Hematopoietic multipotent progenitor cell treated with erythropoietin and hydrocortisone succinate and interleukin-3 and kit ligand, for 8 days (in vitro differentiated cells): ENCODE data around the gene CLPX.
"Not testable (repeated sequence)": the region's sequence is repeated elsewhere in the genome, so short reads cannot be mapped to it uniquely, and the experiment has no call there.

ENCODE experiments used
- DNase-seq: peaks from one replicate; pipeline ENCODE4 v3.0.0-alpha.2; 2015

Gene CLPX

DNA sequence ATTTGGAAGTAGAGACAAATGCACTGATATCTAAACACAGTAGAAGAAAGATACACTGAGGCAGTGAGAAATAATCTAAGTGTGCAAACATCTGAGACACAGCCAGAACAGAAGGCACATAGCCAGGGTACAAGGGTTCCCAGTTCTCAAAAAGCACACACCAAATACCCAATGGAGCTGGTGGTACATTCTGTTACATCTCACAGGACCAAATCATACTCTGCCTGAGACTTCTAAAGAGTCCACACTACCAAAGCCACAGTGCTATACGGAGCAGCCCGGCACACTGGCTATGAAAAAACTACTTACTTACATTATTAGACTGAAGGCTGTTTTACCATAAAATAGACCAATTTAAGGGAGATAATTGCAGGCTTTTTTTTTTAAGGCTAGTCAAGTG, 19.3 kb downstream of the CLPX start:
- DNase-seq, result no peak

DNA sequence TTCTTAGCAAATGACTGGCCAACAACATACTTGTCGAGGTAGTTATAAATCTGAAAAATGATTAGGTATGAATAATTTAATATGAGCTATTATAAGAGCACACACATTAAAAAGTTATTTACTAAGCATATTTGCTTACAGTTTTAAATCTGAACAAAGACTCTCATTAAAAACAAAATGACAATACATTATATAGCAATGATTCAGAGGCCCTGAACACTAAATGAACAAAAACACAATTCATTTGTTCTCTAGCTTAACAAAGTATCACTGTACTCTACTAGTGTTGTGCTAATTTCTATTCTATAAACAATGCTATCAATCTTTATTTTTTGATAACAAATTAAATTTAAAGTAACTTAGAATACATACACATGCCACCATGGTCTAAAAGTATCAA, 21.0 kb downstream of the CLPX start:
- no peak for DNase-seq

DNA sequence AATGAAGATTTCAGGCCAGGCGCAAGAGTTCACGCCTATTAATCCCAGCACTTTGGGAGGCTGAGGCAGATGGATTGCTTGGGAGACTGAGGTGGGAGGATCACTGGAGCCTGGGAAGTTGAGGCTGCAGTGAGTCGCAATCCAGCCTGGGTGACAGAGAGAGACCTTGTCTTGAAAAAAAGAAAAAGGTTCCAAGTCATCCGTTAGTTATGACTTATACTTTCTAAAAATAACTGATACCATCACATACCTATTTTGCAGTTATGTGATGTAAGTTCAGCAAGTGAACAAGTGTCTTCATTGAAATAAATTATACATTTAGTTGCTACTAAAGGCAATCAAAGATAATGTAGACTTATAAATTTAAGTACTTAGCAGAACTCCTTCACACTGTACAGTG, 22.1 kb downstream of the CLPX start:
- DNase-seq, result no peak

DNA sequence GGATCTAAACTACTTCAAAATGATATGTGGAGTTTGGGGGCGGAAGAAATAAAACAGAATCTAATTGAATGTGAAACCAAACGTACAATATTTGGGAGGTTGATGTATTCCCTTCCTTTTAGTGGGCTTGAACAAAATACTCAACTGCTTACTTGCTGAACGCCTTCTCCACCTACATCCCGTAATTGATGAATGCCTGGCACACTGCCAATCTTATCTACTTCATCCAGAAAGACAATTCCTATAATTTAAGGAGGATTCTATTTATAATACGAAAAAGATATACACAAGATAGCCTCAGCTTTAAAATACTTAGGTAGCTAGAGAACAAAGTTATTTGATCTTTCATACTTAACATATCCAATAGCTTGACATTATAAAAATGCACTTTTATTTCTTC, 28.4 kb downstream of the CLPX start:
- peak; percentile 16 for DNase-seq

DNA sequence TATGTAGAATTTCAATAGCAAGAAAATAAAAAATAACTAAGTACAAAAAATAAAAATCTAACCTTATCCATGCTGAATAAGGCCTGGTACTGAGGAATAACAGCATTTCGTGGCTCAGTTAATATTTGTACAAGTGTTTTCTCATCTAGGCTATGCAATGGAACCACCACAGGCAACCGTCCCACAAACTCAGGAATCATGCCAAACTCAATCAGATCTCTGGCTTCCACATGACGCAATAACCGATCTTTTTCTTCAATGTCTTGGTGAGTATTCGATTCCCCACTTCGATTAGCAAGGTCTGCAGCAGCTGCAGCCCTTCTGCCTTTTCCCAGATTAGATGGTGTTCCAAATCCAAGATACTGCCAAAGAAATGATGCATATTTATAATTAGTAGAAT, 30.4 kb downstream of the CLPX start:
- DNase-seq, result no peak

DNA sequence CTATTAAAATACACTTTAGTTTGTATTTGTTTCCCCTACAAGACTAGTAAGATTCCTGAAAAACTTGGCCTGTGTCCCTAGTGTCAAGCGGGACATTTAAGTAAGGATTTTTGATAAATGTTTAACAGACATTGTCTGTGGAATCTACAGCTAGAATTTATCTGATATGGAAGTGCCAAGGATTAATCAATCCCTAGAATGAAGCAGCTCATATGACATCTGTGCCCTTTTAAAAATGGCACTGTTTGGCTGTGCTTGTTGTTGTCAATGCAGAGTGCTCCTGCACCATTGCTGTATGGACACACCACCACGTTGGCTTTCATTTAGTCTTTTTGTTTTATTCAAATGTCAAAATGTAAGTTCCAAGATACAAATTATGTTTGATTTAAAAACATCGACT, 37.2 kb downstream of the CLPX start:
- DNase-seq, result no peak

DNA sequence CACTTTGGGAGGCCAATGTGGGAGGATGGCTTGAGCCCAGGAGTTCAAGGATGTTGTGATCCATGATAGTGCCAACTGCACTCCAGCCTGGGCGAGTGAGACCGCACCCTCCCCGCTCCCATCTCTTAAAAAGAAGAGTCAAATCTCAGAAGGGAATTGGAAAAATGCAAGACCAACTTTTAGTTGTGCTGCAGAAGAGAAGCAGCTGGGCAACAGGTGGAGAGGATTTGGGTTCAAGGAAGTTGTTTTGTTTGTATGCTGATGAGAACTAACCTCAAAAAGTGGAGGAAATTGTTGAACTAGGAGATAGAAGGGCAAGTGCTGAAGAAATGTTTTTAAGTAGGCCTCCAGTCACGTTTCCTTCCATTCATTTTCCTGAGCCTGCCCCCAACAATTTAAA, 38.7 kb downstream of the CLPX start:
- DNase-seq, result no peak

DNA sequence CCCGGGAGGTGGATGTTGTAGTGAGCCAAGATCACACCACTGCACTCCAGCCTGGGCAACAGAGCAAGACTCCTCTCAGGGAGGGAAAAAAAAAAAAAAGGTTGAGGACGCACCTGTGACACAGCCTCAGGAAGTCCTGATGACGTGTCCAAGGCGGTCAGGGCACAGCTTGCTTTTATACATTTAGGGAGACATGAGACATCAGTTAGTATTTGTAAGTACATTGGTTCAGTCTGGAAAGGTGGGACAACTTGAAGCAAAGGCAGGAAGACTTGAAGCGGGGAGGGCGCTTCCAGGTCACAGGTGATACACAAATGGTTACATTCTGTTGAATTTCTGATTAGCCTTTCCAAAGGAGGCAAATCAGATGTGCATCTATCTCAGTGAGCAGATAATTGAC, 46.5 kb downstream of the CLPX start:
- DNase-seq, result not testable (repeated sequence)

DNA sequence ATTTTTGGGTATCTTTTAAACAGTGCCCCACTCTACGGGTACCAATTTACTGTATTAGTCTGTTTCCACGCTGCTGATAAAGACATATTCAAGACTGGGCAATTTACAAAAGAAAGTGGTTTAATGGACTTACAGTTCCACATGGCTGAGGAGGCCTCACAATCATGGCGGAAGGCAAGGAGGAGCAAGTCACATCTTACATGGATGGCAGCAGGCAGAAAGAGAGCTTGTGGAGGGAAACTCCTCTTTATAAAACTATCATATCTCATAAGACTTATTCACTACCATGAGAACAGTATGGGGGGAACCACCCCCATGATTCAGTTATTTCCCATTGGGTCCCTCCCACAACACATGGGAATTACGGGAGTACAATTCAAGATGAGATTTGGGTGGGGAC, 47.2 kb downstream of the CLPX start:
- not testable (repeated sequence) for DNase-seq

DNA sequence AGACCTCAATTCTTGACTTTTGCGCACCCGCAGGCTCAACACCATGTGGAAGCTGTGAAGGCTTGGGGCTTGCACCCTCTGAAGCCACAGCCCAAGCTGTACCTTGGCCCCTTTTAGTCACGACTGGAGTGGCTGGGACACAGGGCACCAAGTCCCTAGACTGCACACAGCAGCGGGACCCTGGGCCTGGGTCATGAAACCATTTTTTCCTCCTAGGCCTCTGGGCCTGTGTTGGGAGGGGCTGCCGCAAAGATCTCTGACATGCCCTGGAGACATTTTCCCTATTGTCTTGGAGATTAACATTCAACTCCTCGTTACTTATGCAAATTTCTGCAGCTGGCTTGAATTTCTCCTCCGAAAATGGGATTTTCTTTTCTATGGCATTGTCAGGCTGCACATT, 48.1 kb downstream of the CLPX start:
- DNase-seq, result not testable (repeated sequence)

DNA sequence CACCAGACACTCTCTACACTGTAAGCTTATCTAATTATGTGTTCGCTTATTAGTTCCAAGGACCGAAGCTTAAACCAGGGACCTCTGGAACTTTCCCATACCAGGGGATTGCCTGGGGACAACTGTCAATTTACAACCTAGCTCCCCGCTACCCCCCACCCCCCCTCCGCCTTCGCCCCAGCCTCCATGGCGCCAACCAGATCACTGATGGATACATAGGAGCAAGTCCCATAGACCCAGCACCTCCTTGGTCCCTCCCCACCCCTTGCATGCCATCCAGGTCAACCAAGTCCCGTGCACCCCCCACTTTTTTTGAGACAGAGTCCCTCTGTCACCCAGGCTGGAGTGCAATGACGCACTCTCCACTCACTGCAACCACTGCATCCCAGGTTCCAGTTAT, 50.6 kb downstream of the CLPX start:
- no peak for DNase-seq

DNA sequence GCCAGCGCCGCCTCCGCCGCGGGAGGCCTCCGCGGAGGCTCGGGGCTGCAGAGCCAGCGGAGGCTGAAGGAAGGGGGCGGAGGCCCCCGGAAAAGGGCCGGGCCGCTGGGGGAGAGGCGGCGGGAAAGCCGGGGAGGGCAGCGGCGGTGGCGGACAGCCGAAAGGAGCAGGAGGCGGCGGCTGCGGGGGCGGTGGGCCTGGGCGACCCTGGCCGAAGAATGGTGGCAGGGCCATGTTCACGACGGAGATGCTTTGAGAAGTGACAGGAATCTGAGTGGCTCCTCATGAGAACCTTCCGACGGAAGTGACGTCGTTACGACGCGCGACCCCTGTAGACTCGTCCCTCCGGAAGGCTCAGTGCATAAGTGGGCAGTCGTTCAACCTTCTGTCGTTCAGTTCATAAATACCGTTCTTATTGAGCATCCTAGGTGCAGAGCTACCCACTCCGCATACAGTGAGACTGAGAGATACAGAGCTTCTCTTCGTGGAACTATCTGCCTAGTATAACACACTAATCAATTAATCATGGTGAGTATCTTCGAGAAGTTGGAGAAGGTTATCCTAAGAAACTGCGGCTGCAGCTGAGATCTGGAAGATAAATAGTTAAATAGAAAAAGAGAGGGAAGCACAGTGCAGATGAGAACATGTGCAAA, 51.5 kb downstream of the CLPX start, which contains the start of gene PDCD7:
PDCD7 (minus strand) TSS at position 261 of the 653 bp plus-strand sequence; CDS start at position 234, 27 bp downstream.
- DNase-seq, result peak; percentile 97

DNA sequence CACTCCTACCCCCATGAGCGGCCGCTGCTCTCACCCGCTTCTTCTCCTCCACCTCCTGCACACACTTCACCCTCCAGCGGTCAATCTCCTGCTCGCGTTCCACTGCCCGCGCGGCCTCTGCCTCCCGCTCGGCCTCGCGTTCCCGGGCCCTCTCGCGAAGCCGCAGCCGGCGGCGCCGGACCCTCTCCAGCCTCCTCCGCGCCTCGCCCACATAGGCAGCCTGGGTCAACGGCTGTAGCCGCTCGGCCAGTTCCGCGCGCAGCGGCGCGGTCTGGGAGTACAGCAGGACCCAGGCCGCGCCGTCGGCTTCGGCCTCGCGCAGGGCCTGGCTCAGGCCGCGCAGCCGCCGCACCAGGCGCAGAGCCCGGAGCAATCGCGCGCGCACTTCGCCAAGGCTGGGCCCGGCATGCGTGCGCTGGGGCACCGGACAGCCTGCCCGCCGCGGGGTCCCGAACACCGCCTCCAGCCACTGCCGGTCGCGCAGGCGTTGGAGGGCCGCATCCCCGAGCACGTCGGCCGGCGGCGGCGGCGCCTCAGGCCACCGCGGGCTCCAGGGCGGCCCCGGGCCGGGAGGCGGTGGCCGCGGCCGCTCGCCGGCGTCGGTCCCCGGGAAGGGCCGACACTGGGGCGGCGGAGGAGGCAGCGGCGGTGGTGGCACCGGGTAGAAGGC, 52.1 kb downstream of the CLPX start:
- peak; percentile 40 for DNase-seq

DNA sequence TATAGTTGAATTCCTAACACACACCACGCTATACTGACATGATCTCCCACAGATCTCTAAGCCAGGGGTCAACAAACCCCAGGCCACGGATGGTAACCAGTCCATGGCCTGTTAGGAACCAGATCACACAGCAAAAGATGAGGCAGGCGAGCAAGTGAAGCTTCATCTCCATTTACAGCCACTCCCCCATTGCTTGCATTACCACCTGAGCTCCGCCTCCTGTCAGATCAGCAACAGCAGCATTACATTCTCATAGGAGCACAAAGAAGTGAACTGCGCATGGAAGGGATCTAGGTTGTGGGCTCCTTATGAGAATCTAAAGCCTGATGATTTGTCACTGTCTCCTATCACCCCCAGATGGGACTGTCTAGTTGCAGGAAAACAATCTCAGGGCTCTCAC, 54.2 kb downstream of the CLPX start:
- peak; percentile 20 for DNase-seq

DNA sequence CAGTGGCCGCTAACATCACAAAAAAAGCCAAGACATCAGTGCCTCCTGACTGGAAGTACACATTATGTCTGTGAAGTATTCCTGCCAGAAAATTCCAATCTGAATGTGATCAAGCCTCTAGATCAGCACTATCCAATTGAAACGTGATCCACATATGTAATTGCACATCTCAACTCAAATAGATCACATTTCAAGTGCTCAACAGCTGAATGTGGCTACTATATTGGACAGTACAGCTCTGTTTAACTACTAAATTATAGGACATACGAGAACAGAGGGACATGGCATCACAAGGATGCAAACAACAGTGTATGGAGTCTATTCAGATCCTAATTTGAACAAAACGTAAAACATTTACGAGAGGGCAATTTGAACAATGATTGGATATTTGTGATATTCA, 69.6 kb downstream of the CLPX start:
- no peak for DNase-seq

DNA sequence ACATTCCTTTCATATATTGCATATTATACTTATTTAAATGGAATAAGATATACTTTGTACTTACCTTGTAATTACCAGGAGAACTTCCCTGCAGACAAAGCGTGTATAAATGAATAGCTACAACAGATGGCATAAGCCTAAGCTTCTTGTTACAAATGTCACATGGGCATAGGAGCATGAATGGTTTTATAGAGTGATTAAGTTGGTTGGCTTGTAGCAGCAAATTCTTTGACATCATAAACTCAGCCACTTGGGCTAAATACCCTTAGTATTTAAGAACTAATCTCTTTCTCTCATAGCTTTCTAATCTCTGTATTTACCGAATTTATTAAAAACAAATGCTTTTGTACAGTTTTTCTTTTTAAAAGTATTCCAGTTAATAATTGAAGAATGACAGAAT, 70.1 kb downstream of the CLPX start, which contains the start of gene UBAP1L:
UBAP1L (minus strand) TSS at position 115 of the 400 bp plus-strand sequence. CDS start 8,985 bp downstream, outside the sequence.
- DNase-seq, result no peak

DNA sequence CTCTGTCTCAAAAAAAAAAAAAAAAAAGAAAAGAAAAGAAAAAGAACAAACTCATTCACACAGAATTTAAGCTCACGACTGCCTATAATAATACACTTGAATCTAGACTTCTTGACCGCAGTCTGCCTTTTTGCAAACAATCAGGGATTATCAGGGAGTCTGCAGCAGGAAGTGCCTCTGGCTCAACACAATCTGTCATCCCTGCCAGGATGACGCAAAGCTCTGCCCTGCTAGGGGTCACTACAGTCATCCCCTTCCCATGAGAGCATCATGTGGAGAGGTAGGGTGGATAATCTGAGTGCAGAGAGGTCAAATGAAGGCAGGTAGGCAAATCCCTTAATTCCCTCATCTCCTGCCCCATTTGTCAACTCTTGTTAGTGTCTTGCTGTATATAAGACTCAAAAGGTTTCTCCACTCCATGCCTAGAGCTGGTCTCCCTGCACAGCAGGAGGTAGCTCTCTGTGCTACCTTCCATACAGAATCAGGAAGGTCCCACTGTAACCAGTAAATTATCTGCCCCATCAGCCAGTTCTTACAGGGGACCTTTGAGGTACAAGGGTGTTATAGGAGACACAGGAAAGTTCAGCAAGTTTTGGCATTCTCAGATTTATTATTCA, 74.4 kb downstream of the CLPX start:
- no peak for DNase-seq

DNA sequence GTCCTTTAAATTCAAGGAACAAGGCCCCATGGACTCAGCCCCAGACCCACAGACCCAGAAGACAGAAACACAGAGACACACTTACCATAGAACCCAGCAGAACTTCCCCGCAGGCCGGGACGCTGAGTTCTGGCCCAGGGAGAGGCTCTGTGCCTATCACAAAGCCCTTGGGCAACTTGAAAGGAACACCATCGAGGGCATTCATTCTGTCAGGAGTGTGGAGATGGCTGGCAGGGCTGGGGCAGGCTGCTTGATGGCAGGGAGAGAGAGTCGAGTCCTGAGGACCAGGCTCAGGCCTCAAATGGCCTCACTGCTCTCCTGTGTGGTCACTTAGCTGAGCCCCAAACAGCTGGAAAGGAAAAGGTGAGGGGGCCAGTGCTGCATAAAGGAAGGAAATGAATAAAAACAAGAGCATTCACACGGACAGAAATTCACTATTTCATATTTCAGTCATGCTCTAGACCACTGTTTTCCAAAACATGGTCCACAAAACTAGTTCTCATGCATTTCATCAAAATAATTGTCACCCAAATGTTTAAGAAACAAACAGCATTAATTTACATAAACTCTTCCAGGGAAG, 79.0 kb downstream of the CLPX start:
- DNase-seq, result no peak

DNA sequence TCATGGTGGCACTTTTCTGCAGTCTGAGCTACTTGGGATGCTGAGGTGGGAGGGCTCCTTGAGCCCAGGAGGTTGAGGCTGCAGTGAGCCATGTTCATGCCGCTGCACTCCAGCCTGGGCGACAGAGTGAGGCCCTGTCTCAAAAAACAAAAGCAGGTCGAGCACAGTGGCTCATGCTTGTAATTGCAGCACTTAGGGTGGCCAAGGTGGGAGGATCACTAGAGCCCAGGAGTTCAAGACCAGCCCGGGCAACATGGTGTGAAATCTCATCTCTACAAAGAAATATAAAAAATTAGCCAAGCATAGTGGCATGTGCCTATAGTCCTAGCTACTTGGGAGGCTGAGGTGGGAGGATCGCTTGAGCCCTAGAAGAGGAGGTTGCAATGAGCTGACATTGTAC, 80.1 kb downstream of the CLPX start:
- no peak for DNase-seq

DNA sequence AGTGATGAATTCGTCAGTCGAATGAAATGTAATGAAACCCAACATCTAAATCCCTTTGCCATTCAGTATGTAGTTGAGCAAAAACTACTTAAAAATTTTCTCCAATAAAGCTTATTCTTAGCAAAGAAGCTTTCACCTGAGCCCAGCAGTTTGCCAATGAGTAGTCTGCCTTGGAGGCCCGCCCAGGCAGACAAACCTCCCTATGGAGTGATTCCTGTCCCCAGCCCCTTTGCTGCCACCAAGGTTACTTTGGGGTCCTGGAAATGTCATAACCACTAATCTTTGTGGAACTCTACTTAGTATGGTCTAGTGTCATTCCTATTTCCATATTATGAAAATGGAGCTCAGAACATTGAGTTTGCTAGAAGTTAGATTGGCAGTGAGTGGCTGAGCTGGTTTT, 82.2 kb downstream of the CLPX start:
- DNase-seq, result no peak

DNA sequence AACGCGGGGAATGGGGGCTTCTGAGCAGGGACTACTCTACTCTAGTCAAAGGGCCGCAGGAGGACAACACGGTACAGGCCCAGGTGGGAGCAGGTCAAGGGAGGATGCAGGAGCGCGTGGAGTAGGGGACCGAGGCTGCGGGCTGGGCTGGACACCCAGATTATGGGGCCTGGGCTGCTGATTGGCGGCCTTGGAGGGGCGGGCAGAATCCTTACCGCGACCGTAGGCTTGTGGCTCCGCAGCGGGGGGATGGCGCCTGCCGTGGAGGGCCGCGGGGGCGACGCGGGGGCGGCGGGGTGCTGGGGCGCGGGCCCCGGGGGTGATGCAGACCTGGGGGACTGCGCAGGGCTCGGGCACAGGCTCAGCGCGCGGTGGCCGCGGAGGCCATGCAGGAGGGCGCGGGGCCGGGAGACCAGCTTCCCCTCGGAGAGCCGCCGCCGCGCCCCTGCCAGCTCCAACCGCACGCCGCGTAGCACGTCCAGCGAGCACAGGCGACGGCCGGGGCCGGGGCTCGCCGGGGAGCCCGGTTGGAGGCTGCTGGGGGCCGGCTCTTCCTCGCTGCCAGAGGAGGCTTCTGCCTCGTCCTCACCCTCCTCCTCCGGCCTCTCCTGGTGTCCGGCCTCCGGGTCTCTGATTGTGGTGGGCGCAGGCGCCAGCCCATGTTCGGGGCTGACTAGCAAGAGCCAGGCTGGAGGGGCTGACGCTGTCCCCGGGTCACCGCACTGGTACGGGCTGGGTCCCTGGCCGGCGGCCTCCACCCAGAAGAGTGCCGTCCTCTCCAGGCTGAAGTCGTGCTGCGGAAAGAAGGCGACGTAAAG, 83.0 kb downstream of the CLPX start:
- DNase-seq, result no peak

DNA sequence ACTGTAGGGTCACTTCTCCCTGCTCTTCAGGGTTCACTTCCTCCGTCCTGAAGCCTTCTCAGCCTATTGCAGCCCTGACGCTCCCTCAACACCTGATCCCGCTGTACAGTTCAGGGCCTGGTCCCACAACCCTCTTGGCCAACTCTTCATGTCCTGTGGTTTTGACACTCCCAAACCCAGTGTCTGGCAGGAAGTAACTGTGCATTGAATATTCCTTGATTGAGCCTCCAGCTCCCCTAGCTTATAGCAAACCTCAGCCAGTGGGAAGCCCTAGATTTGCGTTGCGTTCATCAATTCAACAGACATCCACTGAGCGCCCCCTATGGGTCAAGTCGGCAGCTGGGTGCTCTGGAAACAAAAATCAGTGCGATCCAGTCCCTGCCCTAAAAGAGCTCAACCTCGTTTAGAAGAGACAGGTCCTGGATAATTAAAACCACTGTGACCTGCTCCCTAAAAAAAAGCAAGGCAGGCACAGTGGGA, 83.7 kb downstream of the CLPX start:
- peak; percentile 50 for DNase-seq

DNA sequence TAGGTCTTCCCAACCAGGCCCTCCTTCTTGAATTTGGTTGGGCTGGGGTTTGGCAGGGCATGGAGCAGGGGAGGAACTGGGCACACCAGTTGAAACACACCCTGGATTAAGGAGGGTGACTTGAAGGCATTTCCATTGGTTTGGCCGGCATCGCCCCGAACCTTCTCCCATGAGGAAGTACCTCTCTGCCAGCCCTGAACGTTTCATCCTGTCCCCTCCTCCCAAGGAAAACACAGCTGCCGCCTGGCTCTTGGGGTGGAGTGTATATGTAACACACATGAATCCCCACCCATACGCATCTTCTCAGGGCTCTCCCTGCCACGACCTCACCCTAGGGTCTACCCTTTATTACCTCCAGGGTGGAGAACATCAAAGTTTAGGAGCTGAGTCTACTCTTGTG, 84.7 kb downstream of the CLPX start:
- no peak for DNase-seq
